Cerebellar cortex (tissue), 1 donor: ENCODE results near the gene AGPAT3.

Experiments
- DNase-seq: peaks from one replicate; pipeline ENCODE4 v3.0.0-alpha.2; 2015; ENCODE audit warnings: low spot score

The AGPAT3 gene

DNA sequence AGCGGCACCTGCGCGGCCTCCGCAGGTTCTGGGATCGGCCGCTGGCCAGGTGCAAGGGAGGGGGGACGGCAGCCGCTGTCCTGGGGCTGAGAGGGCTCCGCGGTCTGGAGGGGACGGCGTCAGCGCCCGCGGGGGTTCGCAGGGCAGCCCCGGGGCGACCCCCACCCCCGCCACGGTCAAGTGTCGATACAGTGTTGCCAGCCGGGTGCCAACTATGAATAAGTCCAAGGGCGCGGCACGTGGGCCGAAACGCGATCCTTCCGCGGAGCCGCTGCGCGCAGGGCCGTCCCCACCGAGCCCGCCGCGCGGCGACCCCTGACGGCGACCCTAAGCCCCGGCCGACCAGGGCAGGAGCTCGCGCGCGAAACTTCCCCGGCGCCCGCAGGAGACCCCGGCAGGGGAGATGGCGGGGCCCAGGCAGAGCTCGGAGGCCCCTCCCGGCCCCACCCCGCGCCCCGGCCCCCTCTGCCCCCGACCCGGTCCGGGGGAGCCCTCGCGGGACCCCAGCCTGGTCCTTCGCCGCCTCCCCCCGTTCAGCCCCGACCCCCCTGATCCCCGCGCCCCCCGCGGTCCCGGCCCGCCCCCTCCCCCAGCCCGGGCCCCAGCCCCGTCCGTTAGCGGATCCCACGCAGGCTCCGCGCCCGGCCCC is 586 bp upstream of the AGPAT3 start:
- DNase-seq = peak; percentile 23

- no peak for DNase-seq
These were observed 677 bp downstream of the AGPAT3 start for GRCh38 chr21:43865540-43866259.

GRCh38 chr21:43866260-43866629 is 1.2 kb downstream of the AGPAT3 start:
- peak; percentile 49 for DNase-seq

- DNase-seq = no peak
These were observed 1.8 kb downstream of the AGPAT3 start for GRCh38 chr21:43866659-43867331.

GRCh38 chr21:43867332-43867703 is 2.3 kb downstream of the AGPAT3 start:
- no peak for DNase-seq

GRCh38 chr21:43867948-43868347 is 2.9 kb downstream of the AGPAT3 start:
- DNase-seq = no peak

GRCh38 chr21:43868461-43868860 is 3.4 kb downstream of the AGPAT3 start:
- peak; percentile 8 for DNase-seq

- no peak for DNase-seq
These were observed 4.7 kb downstream of the AGPAT3 start for GRCh38 chr21:43869486-43870325.

- no peak for DNase-seq
These were observed 6.5 kb downstream of the AGPAT3 start for GRCh38 chr21:43871487-43871886.

DNA sequence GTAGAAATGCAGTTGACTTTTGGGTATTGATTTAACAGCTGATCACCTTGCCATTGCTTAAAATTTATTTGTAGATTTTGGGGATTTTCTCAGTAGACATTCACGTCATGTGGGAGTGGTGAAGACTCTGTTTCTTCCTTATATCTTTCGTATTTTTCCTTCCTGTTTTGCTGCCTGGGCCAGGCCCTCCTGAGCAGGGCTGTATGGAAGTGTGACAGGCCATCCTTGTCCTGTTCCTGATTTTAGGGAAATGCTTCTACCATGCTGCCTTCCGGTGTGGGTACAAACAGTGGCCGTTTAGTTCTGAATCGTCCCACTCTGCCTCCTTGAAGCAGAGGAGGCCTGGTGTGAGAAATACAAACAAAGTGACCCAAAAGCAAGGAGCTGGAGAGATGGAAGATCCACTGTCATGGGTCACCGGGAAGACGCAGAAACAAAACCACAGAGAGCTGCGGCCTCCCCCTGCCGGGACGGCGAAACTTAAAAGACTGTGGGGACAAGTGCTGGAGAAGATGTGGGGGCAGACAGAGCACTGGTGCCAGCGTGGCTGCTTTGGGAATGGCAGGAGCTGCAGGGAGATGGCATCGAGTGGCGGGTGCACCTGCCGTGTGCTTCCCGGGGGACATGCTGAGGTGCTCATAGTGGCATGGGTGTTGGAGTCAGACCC is 7.6 kb downstream of the AGPAT3 start:
- no peak for DNase-seq

DNA sequence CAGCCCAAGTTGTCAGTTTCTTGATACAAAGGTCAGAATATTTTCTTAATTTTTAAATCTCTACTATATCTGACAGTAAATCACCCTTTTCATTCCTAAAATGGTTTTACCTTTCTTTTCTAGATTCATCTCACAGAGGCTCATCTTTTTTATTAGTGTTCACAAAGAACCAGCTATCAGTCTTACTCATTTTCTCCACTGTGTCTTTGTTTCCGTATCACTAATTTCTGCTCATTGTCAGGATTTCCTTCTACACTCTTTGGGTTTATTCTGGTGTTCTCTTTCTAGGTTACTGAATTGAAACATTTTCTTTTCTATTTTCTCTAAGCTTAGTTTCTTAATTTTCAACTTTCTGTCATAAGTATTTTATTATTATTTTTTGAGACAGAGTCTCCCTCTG is 8.7 kb downstream of the AGPAT3 start:
- DNase-seq = no peak

DNA sequence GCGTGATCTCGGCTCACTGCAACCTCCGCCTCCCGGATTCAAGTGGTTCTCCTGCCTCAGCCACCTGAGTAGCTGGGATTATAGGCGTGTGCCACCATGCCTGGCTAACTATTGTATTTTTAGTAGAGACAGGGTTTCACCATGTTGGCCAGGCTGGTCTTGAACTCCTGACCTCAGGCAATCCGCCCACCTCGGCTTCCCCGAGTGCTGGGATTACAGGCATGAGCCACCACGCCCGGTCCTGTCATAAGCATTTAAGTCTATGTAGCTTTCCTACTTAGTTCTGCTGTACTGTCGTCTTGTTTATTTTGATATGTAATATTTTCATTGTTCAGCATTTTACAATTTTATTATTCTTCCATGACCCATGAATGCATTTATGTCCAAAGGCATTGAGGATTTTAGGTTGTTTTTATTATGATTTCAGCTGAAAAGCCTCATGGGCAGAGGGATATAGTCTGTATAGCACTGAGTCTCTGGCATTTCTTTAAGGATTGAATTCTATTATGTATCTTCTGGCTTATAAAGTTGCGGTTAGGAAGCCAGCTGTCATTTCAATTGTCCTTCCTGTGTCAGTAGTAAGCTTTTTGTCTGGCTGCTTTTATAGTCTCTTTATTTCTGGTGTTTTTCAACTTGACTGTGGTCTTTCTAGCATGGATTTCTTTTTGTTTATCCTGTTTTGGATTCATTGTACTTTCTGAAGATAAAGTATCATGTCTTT is 9.2 kb downstream of the AGPAT3 start:
- DNase-seq = no peak

DNA sequence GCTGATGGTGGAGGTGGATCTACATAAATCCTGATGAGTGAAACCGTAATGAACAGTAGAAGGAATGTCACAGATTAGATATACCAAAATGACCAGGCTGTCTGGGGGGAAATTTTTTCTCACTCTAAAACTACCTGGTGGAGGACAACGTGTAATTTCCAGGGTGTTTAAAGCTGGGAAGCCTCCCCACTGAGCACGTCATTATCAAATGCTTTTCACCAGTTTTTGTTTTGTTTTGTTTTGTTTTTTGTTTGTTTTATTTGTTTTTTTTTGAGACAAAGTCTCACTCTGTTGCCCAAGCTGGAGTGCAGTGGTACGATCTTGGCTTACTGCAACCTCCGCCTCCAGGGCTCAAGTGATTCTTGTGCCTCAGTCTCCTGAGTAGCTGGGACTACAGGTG is 11.6 kb downstream of the AGPAT3 start:
- DNase-seq = no peak

GRCh38 chr21:43877936-43878575 is 13.0 kb downstream of the AGPAT3 start:
- DNase-seq = no peak

GRCh38 chr21:43879348-43880110 is 14.5 kb downstream of the AGPAT3 start:
- no peak for DNase-seq

- DNase-seq = peak; percentile 68
These were observed 15.3 kb downstream of the AGPAT3 start for GRCh38 chr21:43880111-43880985.

DNA sequence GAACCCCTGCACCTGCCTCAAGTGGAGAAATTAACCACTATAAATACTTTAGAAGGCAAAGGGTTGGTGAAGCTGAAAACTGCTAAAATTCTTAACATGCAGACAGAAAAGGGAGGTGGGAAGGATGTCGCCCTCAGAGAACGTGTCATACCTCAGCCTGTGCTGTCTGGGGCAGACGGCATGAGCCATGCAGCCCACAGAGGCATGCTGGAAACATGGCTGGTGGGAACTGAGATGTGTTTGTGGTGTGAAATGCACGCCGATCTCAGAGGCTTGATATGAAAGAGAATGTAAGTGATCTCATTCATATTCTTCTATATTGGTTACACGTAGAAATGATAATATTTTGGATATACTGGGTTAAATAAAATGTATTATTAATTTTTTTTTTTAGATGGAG is 16.3 kb downstream of the AGPAT3 start:
- no peak for DNase-seq

- DNase-seq = no peak
These were observed 16.9 kb downstream of the AGPAT3 start for GRCh38 chr21:43881935-43882334.

- DNase-seq = no peak
These were observed 18.0 kb downstream of the AGPAT3 start for GRCh38 chr21:43882952-43883545.
